ENCODE results near the gene SUMO4.

Gene SUMO4

DNA sequence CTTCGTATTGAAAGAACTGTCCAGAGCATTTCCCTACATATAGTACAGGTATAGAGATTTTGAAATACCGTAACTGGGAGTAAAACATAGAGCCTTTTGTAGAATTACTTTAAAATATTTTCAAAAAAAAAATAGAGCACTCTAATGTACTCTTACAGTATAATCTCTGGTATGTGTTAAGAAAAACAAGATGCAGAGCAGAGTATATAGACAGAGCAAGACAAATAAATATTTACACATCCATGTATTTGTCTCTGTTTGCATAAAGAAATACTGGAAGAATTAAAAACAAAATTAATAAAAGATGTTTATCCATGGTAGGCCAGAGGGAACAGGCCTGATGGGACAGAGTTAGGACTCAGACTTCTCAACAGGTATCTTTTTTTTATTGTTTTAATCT, 28.0 kb upstream of the SUMO4 start:
- Histone ChIP-seq H3K27ac (no peak overlapping the region), H3K4me3 (no peak overlapping the region)
- TF ChIP-seq CTCF (IDR thresholded peaks at IDR 0.05): no peak
- no peak for DNase-seq (ENCODE audit: low spot score)

GRCh38 chr6:149373511-149373910, 26.6 kb upstream of the SUMO4 start:
- no peak for DNase-seq (ENCODE audit: low spot score)
- no peak for TF ChIP-seq CTCF (IDR thresholded peaks at IDR 0.05)
- H3K27ac ChIP-seq: no peak overlapping the region
- H3K4me3 ChIP-seq: no peak overlapping the region

DNA sequence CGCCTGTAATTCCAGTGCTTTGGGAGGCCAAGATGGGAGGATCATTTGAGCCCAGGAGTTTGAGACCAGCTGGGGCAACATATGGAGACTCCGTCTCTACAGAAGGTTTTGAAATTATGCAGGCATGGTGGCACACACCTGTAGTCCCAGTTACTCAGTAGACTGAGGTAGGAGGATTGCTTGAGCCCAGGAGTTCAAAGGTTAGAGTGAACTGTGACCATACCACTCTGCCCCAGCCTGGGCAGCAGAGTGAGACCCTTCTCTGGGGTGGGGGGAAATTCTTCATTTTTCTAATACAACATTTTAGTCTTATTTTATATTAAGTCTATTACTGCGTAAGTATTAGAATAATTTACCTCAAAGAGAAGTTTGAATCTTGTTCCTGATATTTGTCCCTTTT, 20.1 kb upstream of the SUMO4 start:
- Histone ChIP-seq H3K27ac (no peak overlapping the region), H3K4me3 (no peak overlapping the region)
- TF ChIP-seq CTCF (IDR thresholded peaks at IDR 0.05): no peak
- no peak for DNase-seq (ENCODE audit: low spot score)

DNA sequence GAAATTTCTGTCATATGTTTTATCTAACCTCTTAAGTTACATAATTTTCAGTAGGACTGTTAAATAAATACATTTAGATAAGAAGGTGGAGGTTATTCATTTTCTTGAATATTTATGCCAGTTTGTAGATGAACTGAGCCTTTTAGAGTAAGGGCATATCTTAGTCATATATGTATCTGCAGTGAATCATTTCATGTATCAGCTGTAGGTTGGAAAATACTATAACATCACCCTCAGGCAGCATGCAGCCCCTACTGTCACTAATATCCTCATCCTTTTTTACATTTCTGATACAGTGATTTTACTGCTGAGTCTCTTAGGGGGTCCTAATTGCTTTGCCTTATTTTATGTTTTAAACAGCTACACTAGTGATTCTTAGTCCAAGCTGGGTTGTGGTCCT, 19.5 kb upstream of the SUMO4 start:
- Histone ChIP-seq H3K4me3 (no peak overlapping the region), H3K27ac (no peak overlapping the region)
- TF ChIP-seq CTCF (IDR thresholded peaks at IDR 0.05): no peak
- no peak for DNase-seq (ENCODE audit: low spot score)

GRCh38 chr6:149383371-149383770, 16.7 kb upstream of the SUMO4 start:
- no peak overlapping the region for H3K27ac ChIP-seq
- DNase-seq (ENCODE audit: low spot score): no peak
- no peak for TF ChIP-seq CTCF (IDR thresholded peaks at IDR 0.05)
- no peak overlapping the region for H3K4me3 ChIP-seq

GRCh38 chr6:149384464-149384863, 15.6 kb upstream of the SUMO4 start:
- H3K4me3 ChIP-seq: no peak overlapping the region
- TF ChIP-seq CTCF (IDR thresholded peaks at IDR 0.05): no peak
- H3K27ac ChIP-seq: no peak overlapping the region
- DNase-seq (ENCODE audit: low spot score): no peak

- TF ChIP-seq CTCF (IDR thresholded peaks at IDR 0.05): no peak
- H3K27ac ChIP-seq: no peak overlapping the region
- DNase-seq (ENCODE audit: low spot score): no peak
- no peak overlapping the region for H3K4me3 ChIP-seq
Observed at GRCh38 chr6:149385998-149386646, 13.9 kb upstream of the SUMO4 start.

Measured in coronary artery (tissue), 2 donors.